MM.1S (cell line): Measurements from ENCODE around the gene PET100.
A peak's percentile ranks its signal among the peaks of the same experiment; 100 is the strongest.

ENCODE experiments used
- DNase-seq: peaks from one replicate; pipeline ENCODE4 v3.0.0-alpha.2; 2015
- H2AFZ ChIP-seq: fragments of 300-600 bp; sonication (generic); 2 replicates; pipeline ENCODE4 v1.6.0; 2016; ENCODE audit warnings: antibody characterized with exemption, low read length
- H3F3A ChIP-seq: fragments of 300-600 bp; sonication (generic); 2 replicates; pipeline ENCODE4 v1.6.1; 2016; ENCODE audit warnings: mild to moderate bottlenecking, antibody characterized with exemption, low read length, moderate library complexity, mixed read lengths; ENCODE audit not compliant: insufficient read depth
- H3K27ac ChIP-seq: fragments of 300-600 bp; sonication (generic); 2 replicates; pipeline ENCODE4 v1.5.1; 2016; ENCODE audit warnings: mild to moderate bottlenecking, low read length
- H3K27me3 ChIP-seq: fragments of 300-600 bp; sonication (generic); replicated peaks from 2 replicates; pipeline ENCODE4 v1.6.0; 2016; ENCODE audit warnings: low read length; ENCODE audit not compliant: insufficient read depth
- H3K36me3 ChIP-seq: fragments of 300-600 bp; sonication (generic); replicated peaks from 2 replicates; pipeline ENCODE4 v1.6.1; 2016; ENCODE audit warnings: mild to moderate bottlenecking, low read length, mixed read lengths; ENCODE audit not compliant: insufficient read depth
- H3K4me1 ChIP-seq: fragments of 300-600 bp; sonication (generic); 2 replicates; pipeline ENCODE4 v1.6.1; 2016; ENCODE audit warnings: low read length, mixed read lengths
- H3K4me2 ChIP-seq: fragments of 300-600 bp; sonication (generic); 2 replicates; pipeline ENCODE4 v1.6.0; 2016; ENCODE audit warnings: low read depth, low read length
- H3K4me3 ChIP-seq: fragments of 300-600 bp; sonication (generic); 2 replicates; pipeline ENCODE4 v1.5.1; 2016; ENCODE audit warnings: low read length, mixed read lengths
- H3K79me2 ChIP-seq: fragments of 300-600 bp; sonication (generic); 2 replicates; pipeline ENCODE4 v1.6.1; 2016; ENCODE audit warnings: mixed run types, low read length, mixed read lengths
- H3K9ac ChIP-seq: fragments of 300-600 bp; sonication (generic); 2 replicates; pipeline ENCODE4 v1.6.1; 2016; ENCODE audit warnings: low read length, mixed read lengths
- H3K9me2 ChIP-seq: fragments of 300-600 bp; sonication (generic); replicated peaks from 2 replicates; pipeline ENCODE4 v1.6.1; 2016; ENCODE audit warnings: mild to moderate bottlenecking, low read length, mixed read lengths; ENCODE audit not compliant: insufficient read depth
- H3K9me3 ChIP-seq: fragments of 300-600 bp; sonication (generic); replicated peaks from 2 replicates; pipeline ENCODE4 v1.6.1; 2016; ENCODE audit warnings: mild to moderate bottlenecking, low read length, mixed read lengths; ENCODE audit not compliant: insufficient read depth
- H4K20me1 ChIP-seq: fragments of 300-600 bp; sonication (generic); 2 replicates; pipeline ENCODE4 v1.6.1; 2016; ENCODE audit warnings: mild to moderate bottlenecking, low read length, moderate library complexity, mixed read lengths; ENCODE audit not compliant: insufficient read depth
- EZH2 ChIP-seq: fragments of 300-600 bp; sonication (generic); optimal IDR thresholded peaks from 2 replicates; pipeline ENCODE3; 2017; ENCODE audit warnings: low read depth, mild to moderate bottlenecking, antibody characterized with exemption, low read length, mixed read lengths
- EZH2phosphoT487 ChIP-seq: fragments of 300-600 bp; sonication (generic); IDR thresholded peaks from 2 replicates; pipeline ENCODE4 v1.6.1; 2018; ENCODE audit warnings: antibody characterized with exemption, low read length
- TF ChIP-seq, protein P1 (sequence below): fragments of 300-600 bp; sonication (generic); IDR thresholded peaks from 2 replicates; pipeline ENCODE4 v1.5.1; 2016; ENCODE audit warnings: antibody characterized with exemption, low read length, mixed read lengths

The PET100 gene

DNA sequence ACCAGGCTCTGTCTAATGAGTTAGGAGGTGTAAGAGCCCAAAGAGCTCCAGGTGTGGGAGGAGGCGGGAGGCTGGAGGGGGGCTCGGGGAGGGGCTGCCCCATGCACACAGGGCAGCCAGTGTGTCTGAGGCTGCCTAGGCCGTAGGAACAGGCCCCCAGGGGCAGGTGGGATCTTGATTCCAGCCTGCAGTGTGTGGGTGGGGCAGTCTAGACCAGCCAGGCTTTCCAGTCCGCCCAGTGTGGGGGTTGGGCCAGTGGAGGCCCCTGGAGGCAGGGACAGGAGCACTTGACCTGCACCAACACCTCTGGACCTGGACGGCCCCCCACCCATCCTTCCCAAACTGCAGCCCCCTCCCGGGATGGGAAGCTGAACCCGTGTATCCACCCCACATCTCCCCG, 39.3 kb upstream of the PET100 start:
- Histone ChIP-seq H2AFZ (no peak overlapping the region), H4K20me1 (no peaks in the 10 kb centered on the region), H3K27ac (no peak overlapping the region), H3K9me2 (no peaks in the 10 kb centered on the region), H3K4me2 (no peak overlapping the region), H3K4me3 (no peak overlapping the region), H3K9me3 (no peaks in the 10 kb centered on the region), H3K27me3 (peaks cover 93% of the 10 kb centered on the region), H3K79me2 (no peaks in the 10 kb centered on the region), H3K36me3 (no peaks in the 10 kb centered on the region), H3F3A (no peaks in the 10 kb centered on the region), H3K9ac (no peak overlapping the region), H3K4me1 (no peaks in the 10 kb centered on the region)
- TF ChIP-seq, protein P1, sequence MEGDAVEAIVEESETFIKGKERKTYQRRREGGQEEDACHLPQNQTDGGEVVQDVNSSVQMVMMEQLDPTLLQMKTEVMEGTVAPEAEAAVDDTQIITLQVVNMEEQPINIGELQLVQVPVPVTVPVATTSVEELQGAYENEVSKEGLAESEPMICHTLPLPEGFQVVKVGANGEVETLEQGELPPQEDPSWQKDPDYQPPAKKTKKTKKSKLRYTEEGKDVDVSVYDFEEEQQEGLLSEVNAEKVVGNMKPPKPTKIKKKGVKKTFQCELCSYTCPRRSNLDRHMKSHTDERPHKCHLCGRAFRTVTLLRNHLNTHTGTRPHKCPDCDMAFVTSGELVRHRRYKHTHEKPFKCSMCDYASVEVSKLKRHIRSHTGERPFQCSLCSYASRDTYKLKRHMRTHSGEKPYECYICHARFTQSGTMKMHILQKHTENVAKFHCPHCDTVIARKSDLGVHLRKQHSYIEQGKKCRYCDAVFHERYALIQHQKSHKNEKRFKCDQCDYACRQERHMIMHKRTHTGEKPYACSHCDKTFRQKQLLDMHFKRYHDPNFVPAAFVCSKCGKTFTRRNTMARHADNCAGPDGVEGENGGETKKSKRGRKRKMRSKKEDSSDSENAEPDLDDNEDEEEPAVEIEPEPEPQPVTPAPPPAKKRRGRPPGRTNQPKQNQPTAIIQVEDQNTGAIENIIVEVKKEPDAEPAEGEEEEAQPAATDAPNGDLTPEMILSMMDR = no peak
- TF ChIP-seq EZH2phosphoT487 = no peak
- no peak for TF ChIP-seq EZH2
- DNase-seq = no peak

DNA sequence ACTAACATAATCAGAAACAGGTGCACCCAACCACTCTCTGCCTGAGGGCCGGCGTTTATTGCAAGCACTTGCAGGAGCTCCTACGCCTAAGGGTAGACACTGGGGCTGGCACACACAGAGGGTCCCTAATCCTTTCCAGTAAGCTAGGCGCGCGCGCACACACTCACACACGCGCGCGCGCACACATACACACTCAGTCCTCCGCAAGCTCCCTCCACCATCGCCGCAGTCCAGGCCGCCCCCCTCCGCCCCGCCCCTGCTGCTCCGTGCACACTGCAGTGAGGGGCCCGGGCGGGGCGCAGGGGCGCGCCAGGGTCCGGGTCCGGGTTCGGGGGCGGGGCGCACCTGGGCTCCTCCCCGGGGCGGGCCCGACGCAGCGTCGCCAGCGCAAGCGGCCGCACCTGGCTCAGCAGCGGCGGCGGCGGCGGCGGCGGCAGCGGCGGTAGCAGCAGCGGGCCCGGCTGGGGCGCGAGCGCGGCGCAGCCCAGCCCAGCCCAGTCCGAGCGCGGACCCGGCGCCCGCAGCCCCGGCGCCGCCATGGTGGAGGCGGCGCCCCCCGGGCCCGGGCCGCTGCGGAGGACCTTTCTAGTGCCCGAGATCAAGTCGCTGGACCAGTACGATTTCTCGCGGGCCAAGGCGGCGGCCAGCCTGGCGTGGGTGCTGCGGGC, 34.0 kb upstream of the PET100 start, which contains the start of gene CAMSAP3:
TSS of gene CAMSAP3 (plus strand) at position 398 of the 668 bp plus-strand sequence. CDS start at position 538, 140 bp downstream.
- peak; percentile 19 for DNase-seq

DNA sequence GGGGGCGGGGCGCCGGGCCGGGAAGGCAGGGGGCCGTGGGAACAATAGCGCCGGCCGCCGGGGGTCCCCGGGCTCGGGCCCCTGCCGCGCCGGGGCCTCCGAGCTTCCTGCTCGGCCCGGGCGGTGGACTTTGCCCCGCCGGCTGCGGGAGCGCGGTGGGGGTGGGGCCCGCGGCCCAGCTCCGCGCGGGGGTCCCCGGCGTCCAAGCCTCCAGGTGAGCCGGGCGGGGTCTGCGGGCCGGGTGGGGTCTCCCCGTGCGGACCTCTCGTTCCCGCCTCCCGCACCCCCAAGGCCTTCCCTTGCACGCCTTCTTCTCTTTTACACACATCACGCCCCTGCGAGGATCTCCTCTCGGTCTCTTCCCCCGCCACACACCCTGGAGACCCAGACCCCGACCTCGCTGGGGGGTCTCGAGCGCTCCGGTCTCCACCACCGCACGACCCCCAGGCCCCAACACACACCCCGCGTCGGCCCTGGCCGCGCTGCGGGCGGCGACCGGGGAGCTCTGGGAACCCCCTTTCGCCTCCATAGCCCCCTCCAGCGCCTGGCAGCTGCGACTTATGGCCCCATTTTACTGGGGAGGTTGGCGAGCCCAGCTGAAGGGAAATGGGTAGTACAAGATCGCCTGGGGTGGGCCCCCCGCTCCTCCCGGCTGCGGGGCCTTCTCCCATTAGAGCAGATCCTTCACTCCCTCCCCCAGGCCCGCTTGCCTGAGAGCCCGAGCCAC, 33.2 kb upstream of the PET100 start:
- no peak for DNase-seq
- Histone ChIP-seq H3K36me3 (no peaks in the 10 kb centered on the region), H2AFZ (no peak overlapping the region), H3K27me3 (peaks cover 68% of the 10 kb centered on the region), H3K9me3 (no peaks in the 10 kb centered on the region), H3K4me3 (no peak overlapping the region), H3K9me2 (no peaks in the 10 kb centered on the region), H3K4me1 (no peaks in the 10 kb centered on the region), H3K9ac (no peak overlapping the region), H4K20me1 (no peaks in the 10 kb centered on the region), H3F3A (no peaks in the 10 kb centered on the region), H3K4me2 (no peak overlapping the region), H3K27ac (no peak overlapping the region), H3K79me2 (no peaks in the 10 kb centered on the region)
- TF ChIP-seq EZH2phosphoT487 = peak; percentile 62; the same call in 1 of the 2 replicates
- TF ChIP-seq EZH2 = peak; percentile 85
- TF ChIP-seq, protein P1 = no peak

More for the DNA sequence above, 34.0 kb upstream of the PET100 start, which contains the start of gene CAMSAP3:
- Histone ChIP-seq H3K4me3 (peak within 1 kb of the TSS; percentile 34; the same call in 1 of the 2 replicates), H3K9ac (no peak within 1 kb of the TSS), H3K9me2 (no peaks in the 10 kb centered on the region), H3K27me3 (peaks cover 71% of the 10 kb centered on the region), H3K79me2 (no peaks in the 10 kb centered on the region), H3K36me3 (no peaks in the 10 kb centered on the region), H3K4me1 (no peaks in the 10 kb centered on the region), H3F3A (no peaks in the 10 kb centered on the region), H3K27ac (no peak within 1 kb of the TSS), H2AFZ (no peak within 1 kb of the TSS), H3K4me2 (peak within 1 kb of the TSS; percentile 8; the same call in 1 of the 2 replicates), H4K20me1 (no peaks in the 10 kb centered on the region), H3K9me3 (no peaks in the 10 kb centered on the region)
- TF ChIP-seq, protein P1 = no peak
- TF ChIP-seq EZH2 = no peak
- no peak for TF ChIP-seq EZH2phosphoT487
